ENCODE measurements around the gene FAAP20.

FAAP20 gene, protein sequence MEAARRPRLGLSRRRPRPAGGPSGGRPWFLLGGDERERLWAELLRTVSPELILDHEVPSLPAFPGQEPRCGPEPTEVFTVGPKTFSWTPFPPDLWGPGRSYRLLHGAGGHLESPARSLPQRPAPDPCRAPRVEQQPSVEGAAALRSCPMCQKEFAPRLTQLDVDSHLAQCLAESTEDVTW

GRCh38 chr1:2194319-2194897 is at the start of gene FAAP20:
FAAP20 (minus strand) TSS chr1:2194772; CDS start chr1:2194749, 23 bp downstream.
- peak; percentile 75 for DNase-seq

- no peak for DNase-seq
Observed at GRCh38 chr1:2242814-2243725, 48.5 kb upstream of the FAAP20 start.

- DNase-seq, result no peak
Observed at GRCh38 chr1:2241820-2242219, 47.2 kb upstream of the FAAP20 start.

- no peak for DNase-seq
Observed at GRCh38 chr1:2240270-2241156, 45.9 kb upstream of the FAAP20 start.

GRCh38 chr1:2239384-2239985 is 44.9 kb upstream of the FAAP20 start:
- DNase-seq, result no peak

- DNase-seq, result no peak
Observed at GRCh38 chr1:2239013-2239370, 44.4 kb upstream of the FAAP20 start.

DNA sequence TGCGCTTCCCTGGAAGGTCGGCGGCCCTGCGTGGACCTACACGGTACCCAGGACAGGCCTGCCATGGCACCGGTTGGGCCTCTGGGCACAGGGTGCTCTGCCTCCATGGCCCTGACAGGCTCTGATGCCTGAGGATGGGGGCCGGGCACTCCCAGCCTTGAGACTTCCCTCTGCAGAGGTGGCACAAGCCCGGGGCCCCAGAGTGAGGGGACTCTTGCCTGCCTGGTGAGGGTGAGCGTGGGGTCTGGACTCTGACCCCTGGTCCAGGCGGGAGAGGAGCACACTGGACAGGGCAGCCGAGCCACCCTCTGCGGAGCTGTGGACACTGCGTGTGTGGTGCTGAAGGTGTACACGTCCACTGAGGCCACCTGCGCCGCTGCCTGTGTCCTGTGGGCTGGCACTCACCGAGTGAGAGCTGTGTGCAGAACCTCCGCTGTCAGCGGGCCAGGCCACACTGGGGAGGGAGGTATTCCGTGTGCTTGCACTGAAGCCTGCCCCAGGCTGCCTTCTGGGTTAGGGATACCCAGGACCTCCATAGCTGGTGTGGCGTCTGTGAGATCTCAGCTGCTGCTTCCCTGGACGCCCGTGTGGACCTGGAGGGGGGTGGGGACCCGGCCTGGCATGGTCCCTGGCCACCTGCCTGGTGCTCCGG is 43.9 kb upstream of the FAAP20 start:
- DNase-seq, result no peak

DNA sequence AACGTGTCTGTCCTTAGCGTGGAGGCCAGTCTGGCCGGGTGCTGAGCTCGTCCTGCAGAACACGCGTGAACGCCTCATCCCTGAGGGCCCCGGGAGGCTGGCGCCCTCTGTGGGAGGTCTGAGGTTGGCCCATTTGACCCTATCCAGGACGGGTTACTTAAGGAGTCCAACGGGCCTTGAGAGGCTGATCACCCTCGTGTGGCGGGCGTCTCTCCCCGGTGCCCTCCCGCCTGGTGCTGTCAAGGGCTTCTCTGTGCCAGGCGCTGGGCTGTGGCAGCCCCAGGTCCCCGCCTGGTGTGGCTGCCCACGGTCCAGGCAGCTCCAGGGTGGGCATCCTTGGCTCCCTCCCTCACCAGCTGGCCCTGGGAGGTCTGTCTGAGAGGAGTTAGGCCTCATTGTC is 43.2 kb upstream of the FAAP20 start:
- no peak for DNase-seq

DNA sequence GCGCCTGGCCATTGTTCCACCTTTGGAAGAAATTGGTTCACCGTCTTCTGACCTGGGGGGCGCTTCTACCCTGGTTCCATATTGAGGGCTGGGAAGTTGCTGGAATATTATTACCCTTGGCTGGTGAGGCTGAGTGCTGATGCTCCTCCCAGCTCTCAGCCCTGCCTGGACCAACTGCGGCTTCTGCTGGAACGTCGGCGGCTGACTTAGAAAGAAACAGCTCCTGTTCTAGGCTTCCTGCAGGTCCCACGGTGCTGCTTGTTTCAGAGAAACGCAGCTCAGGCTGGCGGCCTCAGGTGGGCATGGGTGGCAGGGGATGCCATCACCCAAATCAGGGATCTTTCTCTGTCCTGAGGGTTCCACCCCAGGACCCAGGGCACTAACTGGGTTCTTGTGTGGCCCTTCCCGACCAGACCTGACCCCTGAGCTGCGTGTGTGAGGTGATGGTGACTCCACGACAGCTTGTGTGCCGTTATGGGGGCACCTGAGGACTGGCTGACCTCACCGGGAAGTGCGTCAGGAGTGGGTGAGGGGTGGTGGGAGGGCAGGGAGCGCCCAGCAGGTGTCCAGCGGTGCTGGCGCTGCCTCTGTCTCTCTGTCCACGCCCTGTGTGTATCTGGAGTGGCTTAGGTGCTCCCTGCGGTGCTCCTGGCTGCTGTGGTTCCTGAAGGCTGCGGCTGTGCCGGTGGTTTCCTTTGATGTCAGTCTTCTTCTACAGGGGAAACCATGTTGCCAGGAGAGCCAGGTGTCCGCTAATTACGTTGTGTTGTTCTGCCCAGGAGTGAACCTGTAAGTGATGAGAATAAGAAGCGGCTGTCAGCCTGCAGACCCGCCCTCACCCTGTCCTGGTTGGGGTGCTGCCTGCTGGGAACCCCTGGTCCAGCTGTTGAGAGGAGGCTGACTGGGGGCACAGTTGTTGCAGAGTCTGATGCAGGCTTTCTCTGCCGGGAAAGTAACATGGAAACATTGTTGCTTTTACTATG is 42.4 kb upstream of the FAAP20 start:
- DNase-seq, result peak; percentile 90

- DNase-seq, result no peak
Observed at GRCh38 chr1:2235300-2235998, 40.9 kb upstream of the FAAP20 start.

- DNase-seq, result no peak
Observed at GRCh38 chr1:2234762-2235113, 40.2 kb upstream of the FAAP20 start.

DNA sequence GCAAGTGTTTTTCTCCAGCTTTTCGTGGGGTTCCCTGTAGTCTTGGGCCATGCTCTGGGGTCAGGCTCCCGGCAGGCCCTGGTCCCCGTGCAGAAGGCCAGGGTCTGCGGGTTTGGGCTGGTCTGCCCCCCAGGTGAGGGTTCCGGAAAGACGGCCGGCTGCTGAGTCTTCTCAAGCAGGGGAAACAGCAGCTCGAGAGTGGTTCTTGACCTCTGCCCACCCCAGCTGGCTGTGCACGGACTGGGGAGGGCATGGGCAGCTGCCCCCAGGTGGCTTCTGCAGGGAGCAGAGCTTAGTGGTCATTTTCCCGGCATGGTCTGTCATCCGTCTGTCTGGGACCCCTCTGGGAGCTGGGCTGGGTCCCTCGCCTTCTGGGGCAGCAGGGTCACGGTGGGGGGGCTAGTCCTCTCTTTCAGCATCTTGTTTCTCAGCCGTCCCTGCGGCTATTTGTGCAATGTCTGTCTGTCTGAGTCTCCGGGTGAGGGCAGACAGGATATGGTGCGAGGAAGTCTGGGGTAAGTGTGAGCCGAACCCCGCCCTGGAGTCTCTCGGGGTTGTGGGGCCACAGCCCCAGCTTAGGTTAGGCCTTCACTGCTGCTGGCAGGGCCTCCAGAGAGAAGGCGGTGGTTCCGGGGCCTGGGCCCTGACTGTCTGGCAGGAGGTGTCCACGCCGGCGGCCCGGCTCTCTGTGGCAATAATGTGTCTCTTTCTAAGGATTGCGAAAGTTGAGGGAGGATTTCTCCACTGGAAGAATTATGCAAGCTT is 39.6 kb upstream of the FAAP20 start:
- no peak for DNase-seq

DNA sequence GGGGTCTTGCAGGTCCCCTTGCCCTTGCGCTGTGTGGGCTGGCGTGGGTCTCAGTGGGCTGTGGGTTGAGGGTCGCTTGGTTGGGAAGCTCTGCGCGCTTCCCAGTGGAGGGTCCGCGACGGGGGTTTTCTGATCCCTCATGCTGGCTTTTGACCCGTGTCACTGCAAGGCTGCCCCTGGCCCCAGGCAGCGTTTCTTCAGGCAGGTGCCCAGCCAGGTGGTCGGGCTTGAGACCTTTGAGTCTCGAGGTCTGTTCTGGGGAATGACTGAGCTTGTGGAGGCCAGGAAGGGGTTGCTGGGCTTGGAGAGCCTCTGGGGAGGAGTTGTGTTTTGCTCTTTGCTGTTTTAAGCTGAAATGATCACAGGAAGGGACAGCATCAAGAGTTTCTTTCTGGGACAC is 38.9 kb upstream of the FAAP20 start:
- DNase-seq, result no peak

GRCh38 chr1:2232916-2233438 is 38.4 kb upstream of the FAAP20 start:
- no peak for DNase-seq

- no peak for DNase-seq
Observed at GRCh38 chr1:2232255-2232915, 37.8 kb upstream of the FAAP20 start.

DNA sequence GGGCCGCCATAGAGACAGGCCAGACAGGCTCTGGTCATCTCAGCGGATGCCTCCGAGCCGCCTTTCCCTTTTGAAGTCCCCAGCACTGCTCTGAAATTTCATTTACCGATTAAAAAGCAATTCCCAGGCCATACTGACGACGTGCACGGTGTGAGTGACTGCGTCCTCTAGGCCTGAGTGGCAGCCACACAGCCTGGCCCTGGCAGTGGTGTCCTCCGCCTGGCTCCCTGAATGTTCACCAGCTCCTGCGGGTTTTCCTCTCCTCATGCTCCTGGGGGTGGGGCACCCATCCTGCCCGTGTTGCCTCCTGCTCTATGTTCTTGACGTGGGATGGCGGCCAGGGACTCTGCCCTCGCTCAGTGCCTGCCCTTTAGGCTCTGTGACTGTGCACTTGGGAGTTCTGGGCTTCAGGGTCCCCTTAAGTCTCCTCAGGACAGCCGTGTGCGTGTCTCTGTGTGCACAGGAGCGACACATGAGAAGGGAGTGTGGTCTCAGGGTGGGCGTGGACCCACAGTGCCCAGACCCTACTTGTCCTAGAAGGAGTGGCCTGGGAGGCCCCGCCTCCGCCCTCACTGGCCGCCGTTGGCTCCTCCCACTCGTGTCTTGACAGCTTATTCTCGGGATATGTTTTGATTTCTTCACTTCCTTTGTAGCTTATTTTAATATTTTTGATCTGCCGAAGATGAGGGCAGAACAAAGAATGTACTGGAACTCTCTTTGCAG is 37.1 kb upstream of the FAAP20 start:
- no peak for DNase-seq

GRCh38 chr1:2230781-2231531 is 36.4 kb upstream of the FAAP20 start:
- no peak for DNase-seq
